H1 (cell line): ENCODE data around the gene PRKCD. TPM values are rescaled to one million over a fixed set of nuclear protein-coding genes. Genes with fewer than 3 reads are reported as not detected.

Experiments used
- KDM1A ChIP-seq: fragments of 200-600, 300-600 bp; sonication (generic); IDR thresholded peaks from 2 replicates; pipeline ENCODE4 v1.7.1; 2016; ENCODE audit warnings: mild to moderate bottlenecking, low read length, borderline replicate concordance
- POLR2A ChIP-seq, 2 experiments: IDR thresholded peaks; 1 replicate in 1 of 2; 2 replicates in 1 of 2; pipeline ENCODE4 v1.6.1; 2011; ENCODE audit warnings: low read depth in 2 of 2, low read length in 2 of 2, mild to moderate bottlenecking in 2 of 2; ENCODE audit errors: control extremely low read depth in 1 of 2
- SIX5 ChIP-seq: IDR thresholded peaks from 2 replicates; pipeline ENCODE4 v1.6.1; 2011; ENCODE audit warnings: mild to moderate bottlenecking, low read depth, low read length
- polyA plus RNA-seq, 7 experiments: library from polyadenylated mRNA; depleted of rRNA in 3 of 7; stranded (reverse) in 5 of 7; unstranded in 2 of 7; fragments of >200 nt in 5 of 7; fragments of 200-250 nt in 2 of 7; gene quantifications; 1 replicate in 5 of 7; 2 replicates in 1 of 7; 4 replicates in 1 of 7; pipeline versions ENCODE4 v1.2.1 to v1.2.3, GENCODE V29; 2011 to 2013; ENCODE audit warnings: missing spikeins in 2 of 7, mixed read lengths in 2 of 7
- total RNA-seq: library from RNA; stranded (reverse); fragmentation: NEBNext Ultra II Directional; extraction: Animal tissue kit (Norgen Biotek cat#: 25700); gene quantifications from 2 replicates; pipeline ENCODE4 v1.2.1, GENCODE V29; 2021

Gene PRKCD
- total and polyA plus RNA-seq, 2 of the 8 experiments (the other 6 are each of a cell fraction or from before 2014, with no cell fraction given), result 22.6 to 23.9 TPM

DNA sequence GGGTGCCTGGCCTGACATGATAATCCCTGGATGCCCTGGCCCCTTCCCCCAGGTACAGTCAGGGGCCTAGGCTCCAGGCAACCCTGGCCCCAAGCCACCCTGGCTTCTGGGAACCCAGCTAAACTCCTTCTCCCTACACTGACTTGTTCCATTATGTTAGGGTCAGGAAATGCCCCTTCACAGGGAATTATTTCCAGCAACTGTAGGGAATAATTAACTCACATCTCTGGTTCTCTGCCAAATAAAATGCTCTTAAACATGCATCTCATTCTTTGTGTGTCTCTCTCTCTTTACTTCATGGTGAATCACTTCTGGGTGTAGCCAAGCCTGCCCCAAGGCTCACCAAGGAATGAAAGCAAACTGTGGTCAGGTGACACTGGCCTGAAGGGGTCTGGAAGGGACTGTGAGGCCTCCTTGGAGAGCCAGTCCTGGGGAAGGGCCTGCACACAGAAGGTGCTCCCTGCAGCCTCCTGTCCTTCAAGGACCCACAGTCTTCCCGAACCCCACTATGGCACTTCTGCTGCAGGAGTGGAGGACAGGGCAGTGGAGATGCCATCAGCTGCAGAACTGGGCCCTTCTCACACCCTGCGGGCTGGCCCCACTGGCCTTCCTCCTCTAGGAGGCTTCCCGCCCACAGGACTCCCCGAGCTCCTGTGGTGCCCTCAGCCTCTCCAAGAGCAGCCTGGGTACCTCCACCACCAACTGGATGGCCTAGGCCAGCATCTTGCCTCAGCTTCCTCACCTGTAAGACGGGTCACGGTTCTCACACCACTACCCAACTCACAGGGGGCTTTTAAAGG is 77.2 kb downstream of the PRKCD start (continued):
- TF ChIP-seq SIX5, result no peak
- TF ChIP-seq POLR2A (IDR thresholded peaks at IDR 0.05; ENCODE audit: control extremely low read depth in 1 of 2, low read depth in 2 of 2, low read length in 2 of 2), result no peak
- TF ChIP-seq KDM1A, result no peak
